HG02981 (cell line): Measurements from ENCODE around the gene BTBD1.
"Not testable (repeated sequence)": the region's sequence is repeated elsewhere in the genome, so short reads cannot be mapped to it uniquely, and the experiment has no call there.

ENCODE experiments used
- ATAC-seq: cut with Tn5 transposase; IDR thresholded peaks from one replicate; pipeline ENCODE4 v1.9.1; 2021; ENCODE audit warnings: mild to moderate bottlenecking, moderate library complexity; ENCODE audit not compliant: unreplicated experiment

The BTBD1 gene

DNA sequence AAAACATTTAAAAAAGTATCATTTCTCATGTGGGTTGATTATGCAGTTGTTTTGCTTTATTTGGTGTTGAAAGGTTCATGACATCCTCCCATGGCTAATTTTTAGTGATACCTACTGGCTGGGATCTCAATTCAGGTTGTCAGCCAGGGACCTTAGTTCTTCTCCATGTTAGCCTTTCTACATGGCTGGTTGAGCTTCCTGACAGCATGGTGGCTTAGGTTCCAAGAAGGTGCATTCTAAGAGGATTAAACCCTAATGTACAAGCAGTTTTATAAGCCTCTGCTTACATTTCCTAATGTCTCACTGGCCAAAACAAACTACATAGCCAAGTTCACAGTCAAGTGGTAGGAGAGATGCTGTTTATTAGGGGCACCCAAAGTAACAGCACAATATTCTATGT is 31.0 kb upstream of the BTBD1 start:
- ATAC-seq = no peak

DNA sequence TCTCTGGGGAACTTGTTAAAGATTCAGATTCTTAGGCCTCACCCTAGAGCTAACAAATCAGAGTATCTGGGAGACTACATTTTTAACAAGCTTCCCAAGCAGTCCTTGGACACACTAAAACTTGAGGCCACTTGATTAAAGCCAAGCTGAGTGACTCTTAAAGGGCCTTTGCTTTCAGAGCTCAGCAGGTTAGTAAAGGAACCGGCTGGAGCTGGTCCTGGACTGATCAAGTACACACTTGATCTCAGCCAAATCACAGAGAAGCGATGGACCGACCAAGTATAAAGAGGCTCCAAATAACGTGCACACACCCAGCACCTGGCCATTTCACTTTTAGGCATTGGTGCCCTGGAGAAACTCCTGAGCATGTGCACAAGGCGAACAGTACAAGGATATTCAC is 27.5 kb upstream of the BTBD1 start:
- ATAC-seq = no peak

DNA sequence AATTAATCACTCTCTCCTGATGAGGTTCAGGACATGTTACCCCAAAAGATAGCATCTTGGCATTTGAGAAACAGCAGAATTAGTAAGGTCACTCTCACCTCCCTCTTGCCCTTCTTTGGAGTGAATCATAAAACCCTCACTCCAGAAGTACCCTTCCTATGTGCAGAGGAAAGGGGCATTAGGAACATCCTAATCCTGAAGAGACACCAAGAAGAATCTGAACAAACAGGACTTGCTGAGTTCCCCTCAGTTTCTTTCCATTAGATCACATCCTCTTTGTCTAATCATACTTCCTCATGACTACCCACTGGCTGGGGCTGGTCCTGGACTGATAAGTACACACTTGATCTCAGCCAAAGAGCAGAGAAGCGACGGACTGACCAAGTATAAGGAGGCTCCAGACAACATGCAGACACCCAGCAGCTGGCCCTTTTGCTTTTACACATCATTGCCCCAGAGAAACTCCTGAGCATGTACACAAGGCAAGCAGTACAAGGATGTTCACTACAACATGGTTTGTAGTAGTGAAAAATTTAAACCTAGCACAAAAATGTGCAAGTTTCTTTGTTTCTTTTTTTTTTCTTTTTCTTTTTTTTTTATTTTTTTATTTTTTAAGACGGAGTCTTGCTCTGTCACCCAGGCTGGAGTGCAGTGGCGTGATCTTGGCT is 25.4 kb upstream of the BTBD1 start:
- peak; percentile 93 for ATAC-seq

DNA sequence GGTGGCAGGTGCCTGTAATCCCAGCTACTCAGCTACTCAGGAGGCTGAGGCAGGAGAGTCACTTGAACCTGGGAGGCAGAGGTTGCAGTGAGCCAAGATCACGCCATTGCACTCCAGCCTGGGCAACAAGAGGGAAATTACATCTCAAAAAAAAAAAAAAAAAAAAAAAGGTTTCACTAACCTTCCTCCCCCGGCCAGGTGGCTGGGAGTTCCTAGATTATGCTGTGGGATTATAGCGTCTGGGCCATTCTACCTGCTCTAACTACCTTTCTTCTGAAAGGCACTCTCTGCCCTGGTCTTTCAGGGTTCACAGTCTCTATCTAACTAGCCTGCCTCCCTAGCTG is 24.9 kb upstream of the BTBD1 start:
- ATAC-seq = not testable (repeated sequence)

DNA sequence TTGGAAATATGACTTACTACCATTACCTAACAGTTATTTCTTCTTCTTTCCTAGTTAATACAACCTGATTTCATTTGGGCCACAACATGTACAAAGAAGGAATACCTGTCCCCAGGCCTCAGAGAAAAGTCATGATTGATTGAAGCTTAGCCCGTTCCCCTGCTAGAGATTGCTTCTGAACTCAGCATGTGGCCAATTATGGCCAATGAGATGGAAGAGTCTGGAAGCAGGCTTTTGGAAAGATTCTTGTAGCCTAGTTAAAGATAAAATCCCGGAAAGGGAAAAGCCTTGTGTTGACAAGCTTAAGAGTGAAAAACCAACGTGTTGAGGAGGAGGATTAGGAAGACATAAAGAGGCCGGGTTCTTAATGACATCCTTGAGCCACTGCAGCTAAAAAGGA is 23.4 kb upstream of the BTBD1 start:
- no peak for ATAC-seq

DNA sequence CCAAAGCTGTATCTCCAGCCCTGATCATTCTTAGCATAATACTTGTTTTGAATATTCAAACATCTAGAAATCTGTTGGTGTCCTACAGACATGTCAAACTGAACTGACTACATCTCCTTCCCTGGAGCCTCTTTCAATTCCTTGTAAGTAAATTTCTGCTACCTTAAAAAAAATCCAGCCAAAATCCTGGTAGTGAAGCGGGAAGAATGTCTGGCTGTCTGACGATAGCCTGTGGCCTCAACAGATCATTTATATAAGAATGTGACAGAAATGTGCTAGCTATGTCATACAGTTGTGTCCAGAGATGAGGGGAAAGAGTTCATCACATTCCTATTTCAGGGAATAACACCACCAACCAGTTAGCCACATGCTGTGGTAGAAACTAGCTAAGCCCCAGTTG is 21.8 kb upstream of the BTBD1 start:
- ATAC-seq = no peak

DNA sequence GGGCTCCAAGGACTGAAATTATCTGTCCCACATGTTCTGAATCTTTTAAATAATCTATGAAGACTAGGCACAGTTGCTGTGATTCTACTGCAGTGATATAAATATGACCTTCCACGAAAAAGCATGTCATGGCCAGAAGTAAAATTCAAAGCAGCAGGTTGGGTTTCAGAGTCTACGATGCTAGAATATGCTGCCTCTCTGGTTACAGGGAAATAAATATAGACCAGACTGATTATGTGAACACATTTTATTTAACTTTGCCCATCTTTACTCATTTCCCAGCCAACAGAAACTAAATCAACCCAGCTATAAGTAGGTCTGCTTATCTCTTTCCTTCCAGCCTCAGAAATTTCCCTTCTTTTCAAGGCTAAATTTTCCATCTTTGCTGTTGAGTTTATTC is 20.5 kb upstream of the BTBD1 start:
- no peak for ATAC-seq

DNA sequence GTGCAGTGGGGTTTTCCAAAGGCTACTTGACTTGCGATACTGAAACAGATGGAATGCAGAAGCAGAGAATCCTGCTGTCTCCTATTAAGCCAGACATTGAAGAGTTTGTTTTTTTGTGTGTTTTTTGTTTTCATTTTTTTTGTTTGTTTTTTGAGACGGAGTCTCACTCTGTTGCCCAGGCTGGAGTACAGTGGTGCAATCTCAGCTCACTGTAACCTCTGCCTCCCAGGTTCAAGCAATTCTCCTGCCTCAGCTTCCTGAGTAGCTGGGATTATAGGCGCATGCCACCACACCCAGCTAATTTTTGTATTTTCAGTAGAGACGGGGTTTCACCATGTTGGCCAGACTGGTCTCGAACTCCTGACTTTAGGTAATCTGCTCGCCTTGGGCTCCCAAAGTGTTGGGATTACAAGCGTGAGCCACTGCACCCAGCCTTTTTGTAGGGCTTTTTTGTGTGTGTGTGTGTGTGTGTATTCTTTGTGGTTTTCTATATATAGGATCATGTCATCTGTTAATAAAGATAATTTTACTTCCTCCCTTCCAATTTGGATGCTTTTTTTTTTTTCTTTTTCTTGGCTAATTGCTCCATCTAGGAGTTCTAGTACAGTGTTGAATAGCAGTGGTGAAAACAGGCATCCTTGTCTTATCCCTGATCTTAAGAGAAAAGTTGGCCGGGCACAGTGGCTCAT is 19.0 kb upstream of the BTBD1 start:
- ATAC-seq = not testable (repeated sequence)

DNA sequence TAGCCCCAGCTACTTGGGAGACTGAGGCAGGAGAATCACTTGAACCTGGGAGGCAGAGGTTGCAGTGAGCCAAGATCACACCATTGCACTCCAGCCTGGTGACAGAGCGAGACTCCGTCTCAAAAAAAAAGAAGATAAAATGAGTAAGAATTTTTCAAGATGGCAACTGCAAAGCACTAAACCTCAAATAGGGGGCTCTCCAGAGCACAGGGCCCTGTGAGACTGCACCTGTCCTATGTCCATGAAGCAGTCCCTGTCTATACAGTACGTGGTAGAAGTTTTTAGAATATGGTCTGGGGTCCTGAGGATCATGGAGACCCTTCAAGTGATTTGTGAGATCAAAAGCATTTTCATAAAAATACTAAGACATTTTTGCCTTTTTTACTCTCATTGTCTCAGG is 18.4 kb upstream of the BTBD1 start:
- not testable (repeated sequence) for ATAC-seq

DNA sequence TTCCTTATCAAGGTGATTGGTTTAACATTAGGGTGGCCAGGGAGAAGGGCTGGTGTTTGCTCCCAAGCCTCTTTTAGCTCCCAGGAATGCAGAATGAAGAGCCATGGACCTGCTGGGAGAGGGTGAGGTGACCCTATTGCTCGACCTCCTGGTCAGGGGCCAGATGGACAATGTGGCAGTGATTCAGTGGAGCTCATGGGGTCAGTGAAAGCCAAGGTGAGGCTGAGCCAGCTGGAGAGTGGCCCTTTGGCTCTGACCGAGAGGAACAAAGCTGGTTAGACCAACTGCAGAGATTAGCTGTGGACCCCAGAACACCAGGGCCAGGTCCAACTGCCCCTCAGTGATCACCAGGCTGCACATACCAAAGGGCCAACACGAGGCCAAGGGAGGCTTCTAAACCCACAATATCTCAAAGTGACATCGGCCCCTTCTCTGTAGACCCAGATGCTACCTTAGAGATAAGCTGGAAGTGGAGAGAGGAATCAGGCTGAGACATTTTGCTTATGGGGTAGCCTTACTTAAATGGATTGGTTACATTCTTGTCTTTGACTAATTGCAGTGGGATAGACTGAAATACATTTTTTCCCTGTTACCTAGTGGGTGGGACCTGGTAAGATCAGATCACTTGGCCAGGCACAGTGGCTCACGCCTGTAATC is 15.8 kb upstream of the BTBD1 start:
- ATAC-seq = no peak

DNA sequence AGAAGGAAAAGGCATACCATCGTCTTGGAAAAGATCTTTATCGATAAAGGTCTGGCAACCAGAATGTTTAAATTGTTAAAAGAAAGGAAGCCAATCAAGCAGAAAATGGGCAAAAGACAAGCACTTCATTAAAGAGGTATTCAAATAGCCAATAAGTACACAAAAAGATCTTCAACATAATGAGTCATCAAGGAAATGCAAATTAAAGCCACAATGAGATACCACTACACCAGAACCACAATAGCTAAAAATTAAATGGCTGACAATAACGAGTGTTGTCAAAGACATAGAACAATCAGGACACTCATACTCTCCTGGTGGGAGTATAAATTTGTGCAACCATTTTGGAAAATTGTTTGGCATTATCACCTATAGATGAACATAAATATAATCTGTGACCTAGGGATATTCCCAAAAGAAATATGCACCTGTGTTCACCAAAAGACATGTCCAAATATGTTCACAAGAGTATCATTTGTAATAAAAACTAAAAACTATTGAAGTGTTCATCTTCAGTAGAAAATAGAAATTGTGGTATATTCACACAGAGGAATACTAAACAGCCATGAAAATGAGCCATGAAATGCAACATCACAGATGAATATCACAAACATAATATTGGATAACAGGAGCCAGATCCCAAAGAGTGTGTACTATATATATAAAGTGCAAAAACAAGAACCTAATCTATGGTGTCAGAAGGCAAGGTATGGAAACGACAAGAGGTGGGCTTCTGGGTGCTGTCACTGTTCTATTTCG is 14.4 kb upstream of the BTBD1 start:
- ATAC-seq = no peak

DNA sequence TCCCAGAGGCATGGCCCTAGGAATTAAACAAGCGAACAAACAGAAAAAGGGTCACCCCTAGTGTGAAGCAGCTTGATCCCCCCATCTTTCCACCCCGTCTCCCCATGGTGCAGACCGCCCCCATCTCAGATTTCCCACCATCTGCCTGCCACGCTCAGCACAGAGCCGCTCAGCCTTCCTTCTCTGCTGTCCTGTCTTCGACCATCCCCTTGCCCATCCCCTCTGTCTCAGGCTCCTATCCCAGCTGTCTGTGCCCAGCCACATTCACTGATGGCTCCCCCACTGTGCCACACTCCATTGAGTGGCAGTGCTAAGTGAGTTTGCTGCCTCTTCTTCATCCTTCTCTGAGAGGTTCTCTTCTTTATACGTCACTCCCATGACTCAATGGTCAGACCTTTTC is 11.7 kb upstream of the BTBD1 start:
- no peak for ATAC-seq

DNA sequence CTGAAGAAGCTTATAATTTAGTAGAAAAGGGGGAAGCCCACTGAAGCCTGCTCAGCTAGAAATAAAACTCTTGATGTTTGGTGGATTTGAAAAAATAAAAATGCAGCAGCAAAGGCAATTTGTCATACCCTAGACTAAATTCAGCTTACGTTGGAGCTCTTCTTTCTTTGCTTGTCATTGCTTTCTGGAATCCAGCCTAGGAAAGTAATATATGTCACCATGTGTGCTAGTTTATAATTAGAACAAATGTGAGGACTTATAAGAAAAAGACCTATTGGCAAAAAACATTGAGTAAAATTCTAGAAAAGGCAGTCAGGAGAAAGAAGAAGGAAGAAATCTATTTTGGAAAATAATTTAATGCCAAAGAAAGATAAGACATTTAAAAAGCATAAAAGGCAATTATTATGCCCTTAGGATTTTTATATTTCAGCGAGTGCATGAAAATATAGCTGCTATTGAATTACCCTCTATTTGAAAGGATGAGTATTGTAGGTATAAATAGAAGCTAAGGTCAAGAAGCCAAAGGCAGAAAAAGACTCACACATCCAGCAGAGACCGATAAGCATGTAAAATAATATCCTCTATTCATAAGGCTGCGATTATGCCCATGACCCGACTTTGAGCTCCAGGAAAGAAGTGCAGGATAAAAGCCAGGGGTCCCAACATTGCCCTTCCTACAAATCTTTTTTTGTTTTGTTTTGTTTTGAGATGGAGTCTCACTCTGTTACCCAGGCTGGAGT is 10.6 kb upstream of the BTBD1 start:
- no peak for ATAC-seq

DNA sequence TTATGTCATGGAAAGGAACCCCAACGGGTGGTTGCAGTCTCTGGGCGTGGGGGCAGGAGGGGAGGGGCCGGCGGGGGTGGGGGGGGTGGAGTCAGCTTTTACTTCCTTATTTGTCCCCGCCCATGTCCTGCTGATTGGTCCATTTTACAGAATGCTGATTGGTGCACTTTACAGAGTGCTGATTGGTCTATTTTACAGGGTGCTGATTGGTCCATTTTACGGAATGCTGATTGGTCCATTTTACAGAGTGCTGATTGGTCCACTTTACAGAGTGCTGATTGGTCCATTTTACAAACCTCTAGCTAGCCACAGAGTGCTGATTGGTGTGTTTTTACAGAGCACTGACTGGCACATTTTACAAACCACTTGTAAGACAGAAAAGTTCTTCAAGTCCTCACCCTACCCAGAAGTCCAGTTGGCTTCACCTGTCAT is 2.2 kb upstream of the BTBD1 start:
- ATAC-seq = not testable (repeated sequence)

DNA sequence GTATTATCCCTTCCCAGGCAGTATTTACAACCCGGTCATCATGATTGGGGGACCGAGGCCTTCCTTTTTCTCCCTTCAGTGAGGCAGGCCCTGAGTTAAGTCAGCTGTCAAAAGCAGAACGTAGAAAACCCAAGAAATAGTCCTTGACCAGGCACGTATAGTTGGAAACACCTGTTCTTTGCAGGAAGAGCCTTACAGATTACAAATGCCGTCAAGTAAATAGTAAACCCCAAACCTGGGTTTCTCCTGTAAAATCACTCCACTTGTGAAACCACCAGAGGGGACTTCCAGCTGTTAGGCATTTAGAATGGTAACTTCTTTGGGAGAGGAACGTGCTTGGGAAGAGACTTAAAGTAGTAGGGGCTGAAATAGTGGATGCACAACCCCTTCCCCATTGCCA is 1.0 kb upstream of the BTBD1 start:
- no peak for ATAC-seq

DNA sequence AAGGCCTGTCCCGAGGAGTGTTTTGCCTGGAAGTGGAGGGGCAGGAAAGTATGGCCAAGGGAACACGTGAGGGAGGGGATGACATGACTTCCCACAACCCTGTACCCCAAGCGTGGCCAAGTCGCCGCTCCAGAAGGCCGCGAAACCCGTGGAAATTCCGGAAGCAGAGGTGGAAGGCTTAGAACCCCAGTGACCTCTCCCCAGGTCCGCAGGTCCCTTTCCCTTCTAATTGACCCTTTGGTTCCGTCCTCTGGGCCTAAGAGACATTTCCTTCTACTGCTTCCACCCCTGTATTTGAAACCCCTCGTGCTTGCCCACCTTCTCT is 548 bp upstream of the BTBD1 start:
- no peak for ATAC-seq

DNA sequence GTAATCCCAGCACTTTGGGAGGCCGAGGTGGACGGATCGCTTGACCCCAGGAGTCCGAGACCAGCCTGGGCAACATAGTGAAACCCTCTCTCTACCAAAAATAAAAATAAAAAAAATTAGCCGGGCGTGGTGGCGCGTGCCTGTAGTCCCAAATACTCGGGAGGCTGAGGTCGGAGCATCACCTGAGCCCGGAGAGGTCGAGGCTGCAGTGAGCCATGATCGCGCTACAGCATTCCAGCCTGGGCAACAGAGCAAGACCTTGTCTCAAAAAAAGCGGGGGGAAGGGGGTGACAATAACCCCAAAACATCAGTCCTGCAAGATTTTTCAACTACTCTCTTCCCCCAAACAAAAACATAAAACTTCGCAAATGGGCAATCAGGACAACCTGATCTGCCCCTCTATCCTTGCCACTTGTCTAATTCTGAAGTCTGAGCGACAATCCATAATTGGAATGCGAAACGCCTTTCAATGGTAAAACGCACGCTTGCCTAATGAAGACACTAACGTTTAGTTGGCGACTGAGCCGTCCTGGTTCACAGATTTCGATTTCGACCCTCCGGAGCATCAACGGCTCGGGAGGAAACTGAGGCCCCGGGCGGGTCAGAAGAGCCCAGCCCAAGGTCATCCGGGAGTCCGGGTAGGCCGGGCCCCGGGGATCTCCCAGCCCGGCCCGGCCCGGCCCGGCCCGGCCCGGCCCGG is 868 bp downstream of the BTBD1 start:
- no peak for ATAC-seq

DNA sequence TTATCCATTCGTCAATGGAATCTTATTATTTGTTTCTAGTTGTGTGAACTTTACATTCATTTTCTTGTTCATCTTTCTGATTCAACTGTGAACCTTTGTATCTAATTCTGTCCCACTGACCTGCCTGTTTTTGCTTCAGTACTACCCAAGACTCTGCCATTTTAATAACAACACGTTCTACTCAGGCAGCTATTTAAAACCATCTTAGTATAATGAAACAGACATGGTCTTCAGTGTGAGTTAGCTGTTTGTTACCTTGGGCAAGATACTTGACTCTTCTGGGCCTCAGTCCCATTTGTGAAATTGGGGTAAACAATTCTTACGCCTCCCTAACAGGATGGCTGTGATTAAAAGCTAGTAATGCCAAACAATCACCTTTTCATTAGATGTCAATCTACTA is 1.6 kb downstream of the BTBD1 start:
- no peak for ATAC-seq

DNA sequence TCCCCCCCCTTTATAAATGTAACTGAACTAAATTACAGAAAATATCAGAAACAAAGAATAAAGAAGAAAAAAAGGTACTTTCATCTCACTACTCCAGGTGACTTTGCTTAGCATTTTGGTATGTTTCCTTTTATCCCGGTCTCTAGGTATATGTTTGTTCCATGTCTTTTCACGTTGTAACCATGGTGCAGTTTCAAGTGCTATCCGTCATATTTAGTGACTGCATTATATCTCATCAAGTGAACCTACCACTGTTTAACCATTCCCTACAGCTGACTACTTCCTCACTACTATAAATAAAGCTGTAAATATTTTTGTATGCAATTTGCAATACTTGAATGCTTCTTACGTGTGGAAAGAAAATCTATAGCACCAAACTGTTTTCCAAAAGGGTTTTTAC is 2.2 kb downstream of the BTBD1 start:
- ATAC-seq = no peak

DNA sequence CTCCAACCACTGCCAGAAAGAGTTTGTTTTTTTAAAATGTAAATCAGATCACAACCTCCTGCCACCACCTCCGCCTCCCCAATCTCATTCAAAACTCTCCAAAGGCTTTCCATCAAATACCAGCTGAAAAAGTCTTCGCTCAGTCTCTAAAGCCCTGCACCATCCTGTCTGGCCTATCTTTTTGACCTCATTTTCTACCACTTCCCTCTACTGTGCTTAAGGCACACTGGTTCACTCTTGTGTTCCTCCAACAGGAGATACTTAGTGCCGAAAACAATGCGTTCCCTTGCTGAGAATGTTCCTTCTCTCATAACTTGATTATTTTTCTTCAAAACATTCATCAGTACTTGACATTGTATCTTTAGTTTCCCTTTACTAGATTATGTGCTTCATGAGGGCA is 3.5 kb downstream of the BTBD1 start:
- no peak for ATAC-seq

DNA sequence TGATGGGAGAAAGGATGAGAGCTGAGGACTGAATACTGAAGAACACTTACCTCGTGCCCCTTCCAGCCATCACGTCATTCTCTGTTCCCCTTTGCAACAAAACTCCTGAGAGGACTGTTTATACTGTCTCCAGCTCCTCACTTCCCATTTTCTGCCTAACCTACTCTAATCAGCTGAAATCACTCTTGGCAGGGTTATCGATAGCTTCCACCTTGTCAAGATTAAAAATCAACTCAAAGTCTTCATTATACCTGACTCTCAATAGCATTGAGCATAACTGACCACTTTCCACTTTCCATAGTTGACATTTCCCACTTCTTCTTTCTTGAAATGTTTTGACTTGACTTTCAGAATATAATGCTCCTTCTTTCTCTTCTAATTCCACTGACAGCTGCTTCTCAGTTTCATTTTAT is 4.3 kb downstream of the BTBD1 start:
- no peak for ATAC-seq
